Psoas muscle (tissue), 8 donors: ENCODE data around the gene ZIC1. TPM values are rescaled to one million over a fixed set of nuclear protein-coding genes. Genes with fewer than 3 reads are reported as not detected.

Experiments used
- ATAC-seq, 4 donors: fragments of 200-7000 bp; cut with Tn5 transposase; one replicate each; pipeline ENCODE4 v1.9.1; 2020; ENCODE audit warnings: moderate library complexity in 3 of 4, mild to moderate bottlenecking in 2 of 4
- DNase-seq, 2 donors: peaks; one replicate each; pipeline ENCODE4 v3.0.0-alpha.2; 2020
- H3K27ac ChIP-seq: fragments of 200-600 bp; one replicate; pipeline ENCODE4 v1.8.0; 2022
- H3K27me3 ChIP-seq, 3 donors: fragments of 200-600 bp in 1 of 3; one replicate each; pipeline versions ENCODE4 v1.6.1 to v1.8.0; 2013 to 2022; ENCODE audit warnings: low read length in 2 of 3, mild to moderate bottlenecking in 2 of 3, moderate library complexity in 1 of 3; ENCODE audit not compliant: insufficient read depth in 3 of 3
- H3K36me3 ChIP-seq, 2 donors: fragments of 200-600 bp in 1 of 2; one replicate each; pipeline versions ENCODE4 v1.6.1 to v1.8.0; 2013 to 2022; ENCODE audit warnings: low read depth in 1 of 2, mild to moderate bottlenecking in 1 of 2, moderate library complexity in 1 of 2; ENCODE audit not compliant: insufficient read depth in 1 of 2
- H3K4me1 ChIP-seq: fragments of 200-600 bp; one replicate; pipeline ENCODE4 v1.8.0; 2022
- H3K4me3 ChIP-seq: fragments of 200-600 bp; one replicate; pipeline ENCODE4 v1.8.0; 2022; ENCODE audit warnings: mild to moderate bottlenecking
- H3K9me3 ChIP-seq: fragments of 200-600 bp; one replicate; pipeline ENCODE4 v1.8.0; 2022
- whole genome bisulfite sequencing, 3 donors: extraction: QIAGEN DNeasy Blood & Tissue Kit; methylation state at CpG; one replicate each; pipeline versions ENCODE4 v1.1.6 to v1.1.7; 2013; 5-methylcytosine and 5-hydroxymethylcytosine counted together
- intact Hi-C, 2 donors: fragments of 100-400 bp; cut with DNase I; formaldehyde crosslinking; loops; one replicate each; pipeline versions ENCODE4 v1.11.0 to v1.14.2; 2022
- polyA plus RNA-seq, 3 donors: library from polyadenylated mRNA; stranded (reverse); fragments of 200-250 nt; gene quantifications; one replicate each; pipeline ENCODE4 v1.2.3, GENCODE V29; 2013
- total RNA-seq, 4 donors: library from RNA; stranded (reverse); fragmentation: NEBNext Ultra II Directional in 2 of 4; extraction: Animal tissue kit (Norgen Biotek cat#: 25700) in 2 of 4; gene quantifications; one replicate each; pipeline versions ENCODE4 v1.2.1 to v1.2.4, GENCODE V29; 2021 to 2023
- TF ChIP-seq, protein P1 (sequence below): fragments of 200-600 bp; IDR thresholded peaks from one replicate; pipeline ENCODE4 v1.8.0; 2022; ENCODE audit warnings: antibody characterized with exemption
- donor health status: healthy with polysubstance abuse.
- donor health status: DM: no; HTN: no; CAD: no; lungs with moderate emphysema.
- donor health status: Bipolar disorder and iron deficiency.
- donor health status: healthy.
- donor health status: DM: yes; HTN: yes; CAD: no.
- donor health status: DM: no; HTN: no; CAD: no.
- donor health status: DM: no; HTN: no; CAD: no.
- donor health status: DM: yes; HTN: yes; CAD: no.

Gene ZIC1
- total and polyA plus RNA-seq, 7 donors = 2.3 to 10.2 (median 4.5) TPM

DNA sequence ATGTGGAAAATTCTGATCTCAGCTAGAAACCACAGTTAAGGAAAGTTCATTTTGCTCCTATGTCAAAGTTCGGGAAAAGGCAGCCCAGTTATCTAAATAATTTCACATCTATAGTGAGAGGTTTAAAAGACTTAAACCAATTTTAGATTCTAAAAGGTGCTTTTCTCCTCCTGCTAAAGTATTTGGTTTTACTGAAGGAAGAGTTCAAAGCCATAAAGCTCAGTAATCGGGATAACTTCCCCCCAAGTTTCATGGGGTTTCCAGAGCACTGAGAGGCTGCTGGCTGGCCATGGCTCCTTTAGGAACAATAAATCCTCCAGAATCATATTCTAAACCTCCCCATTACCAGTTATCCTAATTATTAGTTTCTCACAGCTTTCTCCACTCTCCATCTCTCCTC is 41.0 kb upstream of the ZIC1 start:
- H3K9me3 ChIP-seq = no peaks in the 10 kb centered on the region
- DNase-seq = no peak
- ATAC-seq = no peak
- WGBS, 3 donors = 34 to 45% (median 35%) methylated on average over 2 of the region's 2 CpGs
- H3K4me3 ChIP-seq = no peak overlapping the region
- no peaks in the 10 kb centered on the region for H3K4me1 ChIP-seq
- intact Hi-C loops = loop anchor here in 1 of 2 donors (10.0 kb wide), 1 partner anchor 247 kb away; no protein-coding TSS in a partner anchor
- TF ChIP-seq, protein P1, sequence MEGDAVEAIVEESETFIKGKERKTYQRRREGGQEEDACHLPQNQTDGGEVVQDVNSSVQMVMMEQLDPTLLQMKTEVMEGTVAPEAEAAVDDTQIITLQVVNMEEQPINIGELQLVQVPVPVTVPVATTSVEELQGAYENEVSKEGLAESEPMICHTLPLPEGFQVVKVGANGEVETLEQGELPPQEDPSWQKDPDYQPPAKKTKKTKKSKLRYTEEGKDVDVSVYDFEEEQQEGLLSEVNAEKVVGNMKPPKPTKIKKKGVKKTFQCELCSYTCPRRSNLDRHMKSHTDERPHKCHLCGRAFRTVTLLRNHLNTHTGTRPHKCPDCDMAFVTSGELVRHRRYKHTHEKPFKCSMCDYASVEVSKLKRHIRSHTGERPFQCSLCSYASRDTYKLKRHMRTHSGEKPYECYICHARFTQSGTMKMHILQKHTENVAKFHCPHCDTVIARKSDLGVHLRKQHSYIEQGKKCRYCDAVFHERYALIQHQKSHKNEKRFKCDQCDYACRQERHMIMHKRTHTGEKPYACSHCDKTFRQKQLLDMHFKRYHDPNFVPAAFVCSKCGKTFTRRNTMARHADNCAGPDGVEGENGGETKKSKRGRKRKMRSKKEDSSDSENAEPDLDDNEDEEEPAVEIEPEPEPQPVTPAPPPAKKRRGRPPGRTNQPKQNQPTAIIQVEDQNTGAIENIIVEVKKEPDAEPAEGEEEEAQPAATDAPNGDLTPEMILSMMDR = no peak
- H3K36me3 ChIP-seq = no peaks in the 10 kb centered on the region
- H3K27ac ChIP-seq = no peak overlapping the region
- H3K27me3 ChIP-seq = peaks cover 3 to 84% (median 24%) of the 10 kb centered on the region in 3 donors

DNA sequence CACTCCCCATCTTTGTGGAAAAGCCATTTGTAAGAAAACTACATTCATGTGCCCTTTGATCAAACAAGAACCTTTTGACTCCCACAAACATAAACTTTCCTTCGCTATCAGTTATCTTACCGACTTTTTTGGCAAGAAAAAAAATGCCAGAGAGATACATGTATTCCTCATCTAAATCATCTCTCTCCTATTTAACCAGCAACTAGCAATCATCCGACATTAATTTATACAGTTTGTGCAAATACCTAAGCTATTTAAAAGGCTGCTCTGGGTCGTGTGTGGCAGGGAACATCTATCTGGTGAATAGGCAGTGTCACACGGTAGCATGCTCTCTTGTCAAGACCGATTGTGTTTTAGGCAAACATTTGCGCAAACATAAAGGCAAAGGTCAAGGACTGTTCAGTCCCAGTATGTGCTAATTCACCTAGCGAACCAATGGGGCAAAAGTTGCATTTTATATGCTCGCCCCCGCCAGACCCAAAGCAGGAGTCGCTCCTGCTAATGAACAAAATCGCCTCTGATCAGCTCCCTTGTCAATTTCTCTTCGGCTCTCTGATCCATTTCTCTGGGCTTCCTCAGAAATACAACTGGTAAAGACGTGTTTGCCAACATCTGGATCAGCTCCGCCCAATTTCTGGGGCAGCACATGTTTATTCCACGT is 40.5 kb upstream of the ZIC1 start:
- Histone ChIP-seq H3K27me3 (peaks cover 3 to 89% (median 27%) of the 10 kb centered on the region in 3 donors), H3K27ac (no peak overlapping the region), H3K36me3 (no peaks in the 10 kb centered on the region), H3K9me3 (no peaks in the 10 kb centered on the region), H3K4me1 (no peaks in the 10 kb centered on the region), H3K4me3 (no peak overlapping the region)
- TF ChIP-seq, protein P1 = no peak
- intact Hi-C loops = loop anchor here in 1 of 2 donors (10.0 kb wide), 1 partner anchor 246 kb away; no protein-coding TSS in a partner anchor
- 11 to 17% (median 16%) methylated on average over 16 of the region's 16 CpGs for WGBS, 3 donors
- DNase-seq (no peak), ATAC-seq (no peak)

DNA sequence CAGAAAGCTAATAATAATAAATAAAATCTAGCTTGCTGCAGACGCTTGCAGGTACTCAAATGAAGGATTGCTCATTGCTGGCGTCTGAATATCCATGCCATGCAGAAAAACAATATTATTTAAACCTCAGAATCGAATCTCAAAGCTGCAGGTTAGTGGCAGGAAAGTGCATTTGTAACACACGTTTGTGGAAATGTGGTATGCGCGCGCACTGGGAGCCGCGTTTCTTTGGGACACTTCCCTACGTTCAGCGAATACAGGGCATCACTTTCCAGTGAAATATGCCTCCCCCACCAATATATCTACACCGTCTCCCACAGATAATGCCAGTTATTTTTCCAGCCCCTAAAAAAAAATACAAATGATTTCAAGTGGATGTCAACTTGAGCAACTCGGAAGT is 39.9 kb upstream of the ZIC1 start:
- DNase-seq (no peak), ATAC-seq (no peak)
- peaks cover 6 to 95% (median 29%) of the 10 kb centered on the region in 3 donors for H3K27me3 ChIP-seq
- TF ChIP-seq, protein P1 = no peak
- no peak overlapping the region for H3K27ac ChIP-seq
- intact Hi-C loops = loop anchor here in 1 of 2 donors (10.0 kb wide), 1 partner anchor 246 kb away; no protein-coding TSS in a partner anchor
- WGBS, 3 donors = 16 to 20% (median 20%) methylated on average over 13 of the region's 13 CpGs
- no peak overlapping the region for H3K4me3 ChIP-seq
- H3K9me3 ChIP-seq = no peaks in the 10 kb centered on the region
- H3K36me3 ChIP-seq = no peaks in the 10 kb centered on the region
- H3K4me1 ChIP-seq = no peaks in the 10 kb centered on the region

DNA sequence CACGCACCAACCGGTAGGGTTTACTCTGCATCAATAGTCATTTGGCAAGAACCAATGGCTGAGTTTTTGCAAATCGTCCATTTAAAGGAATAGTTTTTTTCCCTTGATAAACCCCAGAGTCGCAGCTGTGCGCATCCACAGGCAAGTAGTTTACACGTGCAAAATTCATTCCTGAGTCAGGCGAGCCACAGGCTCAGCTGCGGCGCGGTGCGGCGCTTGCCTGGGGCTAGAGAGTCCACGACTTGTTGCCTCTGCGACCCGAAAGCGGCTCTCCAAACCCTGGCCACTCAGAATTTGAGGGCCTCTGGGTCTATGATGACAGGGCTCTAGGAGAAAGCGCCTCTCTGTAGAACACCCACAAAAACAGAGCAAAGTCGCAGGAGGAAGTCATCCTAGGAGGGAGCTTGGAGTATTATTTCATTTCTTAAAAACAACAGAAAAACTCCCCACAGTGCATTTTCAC is 39.5 kb upstream of the ZIC1 start:
- Histone ChIP-seq H3K27me3 (peaks cover 9 to 97% (median 28%) of the 10 kb centered on the region in 3 donors), H3K4me3 (no peak overlapping the region), H3K4me1 (no peaks in the 10 kb centered on the region), H3K27ac (no peak overlapping the region), H3K36me3 (no peaks in the 10 kb centered on the region), H3K9me3 (no peaks in the 10 kb centered on the region)
- ATAC-seq (no peak), DNase-seq (no peak)
- TF ChIP-seq, protein P1 = no peak
- WGBS, 3 donors = 10 to 16% (median 11%) methylated on average over 18 of the region's 18 CpGs
- intact Hi-C loops = loop anchor here in 1 of 2 donors (10.0 kb wide), 1 partner anchor 245 kb away; no protein-coding TSS in a partner anchor
